ENCODE data around the gene BAG3.

The BAG3 gene

GRCh38 chr10:119642556-119643111, 8.5 kb upstream of the BAG3 start:
- no peak for TF ChIP-seq FOXM1 (IDR thresholded peaks at IDR 0.05; ENCODE audit: borderline replicate concordance, low read depth)
- TF ChIP-seq RAD21 (IDR thresholded peaks at IDR 0.05; ENCODE audit: low read depth), result no peak
- no peak for TF ChIP-seq TEAD4 (IDR thresholded peaks at IDR 0.05)
- TF ChIP-seq ZBTB7A (IDR thresholded peaks at IDR 0.05; ENCODE audit: low read depth), result no peak
- TF ChIP-seq EGR1 (IDR thresholded peaks at IDR 0.05), result no peak
- TF ChIP-seq YY1 (IDR thresholded peaks at IDR 0.05; ENCODE audit: low read depth), result no peak
- no peak for TF ChIP-seq CEBPB (IDR thresholded peaks at IDR 0.05)
- no peak for TF ChIP-seq USF1 (IDR thresholded peaks at IDR 0.05)
- no peak for TF ChIP-seq TCF12 (IDR thresholded peaks at IDR 0.05; ENCODE audit: low read depth)
- TF ChIP-seq EP300 (IDR thresholded peaks at IDR 0.05; ENCODE audit: borderline replicate concordance), result no peak
- TF ChIP-seq TAF1 (IDR thresholded peaks at IDR 0.05; ENCODE audit: low read depth), result no peak
- no peak for TF ChIP-seq REST (IDR thresholded peaks at IDR 0.05; ENCODE audit: low read depth)

- no peak for TF ChIP-seq RAD21 (IDR thresholded peaks at IDR 0.05; ENCODE audit: low read depth)
- TF ChIP-seq EP300 (IDR thresholded peaks at IDR 0.05; ENCODE audit: borderline replicate concordance), result no peak
- TF ChIP-seq TAF1 (IDR thresholded peaks at IDR 0.05; ENCODE audit: low read depth), result no peak
- no peak for TF ChIP-seq ZBTB7A (IDR thresholded peaks at IDR 0.05; ENCODE audit: low read depth)
- TF ChIP-seq NFIC (IDR thresholded peaks at IDR 0.05), result no peak
- TF ChIP-seq TEAD4 (IDR thresholded peaks at IDR 0.05), result no peak
Observed at GRCh38 chr10:119643306-119644204, 7.6 kb upstream of the BAG3 start.

- TF ChIP-seq RAD21 (IDR thresholded peaks at IDR 0.05; ENCODE audit: low read depth), result peak; percentile 11; the same call in 1 of the 2 replicates
- no peak for TF ChIP-seq MAX (IDR thresholded peaks at IDR 0.05)
- no peak for TF ChIP-seq NFIC (IDR thresholded peaks at IDR 0.05)
Observed at GRCh38 chr10:119644205-119644814, 6.9 kb upstream of the BAG3 start.

GRCh38 chr10:119644994-119645393, 6.2 kb upstream of the BAG3 start:
- TF ChIP-seq EP300 (IDR thresholded peaks at IDR 0.05; ENCODE audit: borderline replicate concordance) (no peak), MAX (IDR thresholded peaks at IDR 0.05) (no peak), CEBPB (IDR thresholded peaks at IDR 0.05) (no peak), TCF12 (IDR thresholded peaks at IDR 0.05; ENCODE audit: low read depth) (no peak), RAD21 (IDR thresholded peaks at IDR 0.05; ENCODE audit: low read depth) (no peak), CREB1 (IDR thresholded peaks at IDR 0.05; ENCODE audit: low read depth) (no peak), TAF1 (IDR thresholded peaks at IDR 0.05; ENCODE audit: low read depth) (no peak), FOXM1 (IDR thresholded peaks at IDR 0.05; ENCODE audit: borderline replicate concordance, low read depth) (no peak), ZBTB7A (IDR thresholded peaks at IDR 0.05; ENCODE audit: low read depth) (no peak), YY1 (IDR thresholded peaks at IDR 0.05; ENCODE audit: low read depth) (no peak), TEAD4 (IDR thresholded peaks at IDR 0.05) (no peak)

- TF ChIP-seq FOXM1 (IDR thresholded peaks at IDR 0.05; ENCODE audit: borderline replicate concordance, low read depth), result no peak
- TF ChIP-seq TAF1 (IDR thresholded peaks at IDR 0.05; ENCODE audit: low read depth), result no peak
- TF ChIP-seq CEBPB (IDR thresholded peaks at IDR 0.05), result no peak
- no peak for TF ChIP-seq TEAD4 (IDR thresholded peaks at IDR 0.05)
- no peak for TF ChIP-seq RAD21 (IDR thresholded peaks at IDR 0.05; ENCODE audit: low read depth)
- no peak for TF ChIP-seq USF1 (IDR thresholded peaks at IDR 0.05)
- no peak for TF ChIP-seq CREB1 (IDR thresholded peaks at IDR 0.05; ENCODE audit: low read depth)
- TF ChIP-seq REST (IDR thresholded peaks at IDR 0.05; ENCODE audit: low read depth), result no peak
- no peak for TF ChIP-seq MAX (IDR thresholded peaks at IDR 0.05)
- no peak for TF ChIP-seq ZBTB7A (IDR thresholded peaks at IDR 0.05; ENCODE audit: low read depth)
- TF ChIP-seq TCF12 (IDR thresholded peaks at IDR 0.05; ENCODE audit: low read depth), result no peak
Observed at GRCh38 chr10:119650062-119650461, 1.1 kb upstream of the BAG3 start.
